ENCODE results near the gene TGM2.

DNA sequence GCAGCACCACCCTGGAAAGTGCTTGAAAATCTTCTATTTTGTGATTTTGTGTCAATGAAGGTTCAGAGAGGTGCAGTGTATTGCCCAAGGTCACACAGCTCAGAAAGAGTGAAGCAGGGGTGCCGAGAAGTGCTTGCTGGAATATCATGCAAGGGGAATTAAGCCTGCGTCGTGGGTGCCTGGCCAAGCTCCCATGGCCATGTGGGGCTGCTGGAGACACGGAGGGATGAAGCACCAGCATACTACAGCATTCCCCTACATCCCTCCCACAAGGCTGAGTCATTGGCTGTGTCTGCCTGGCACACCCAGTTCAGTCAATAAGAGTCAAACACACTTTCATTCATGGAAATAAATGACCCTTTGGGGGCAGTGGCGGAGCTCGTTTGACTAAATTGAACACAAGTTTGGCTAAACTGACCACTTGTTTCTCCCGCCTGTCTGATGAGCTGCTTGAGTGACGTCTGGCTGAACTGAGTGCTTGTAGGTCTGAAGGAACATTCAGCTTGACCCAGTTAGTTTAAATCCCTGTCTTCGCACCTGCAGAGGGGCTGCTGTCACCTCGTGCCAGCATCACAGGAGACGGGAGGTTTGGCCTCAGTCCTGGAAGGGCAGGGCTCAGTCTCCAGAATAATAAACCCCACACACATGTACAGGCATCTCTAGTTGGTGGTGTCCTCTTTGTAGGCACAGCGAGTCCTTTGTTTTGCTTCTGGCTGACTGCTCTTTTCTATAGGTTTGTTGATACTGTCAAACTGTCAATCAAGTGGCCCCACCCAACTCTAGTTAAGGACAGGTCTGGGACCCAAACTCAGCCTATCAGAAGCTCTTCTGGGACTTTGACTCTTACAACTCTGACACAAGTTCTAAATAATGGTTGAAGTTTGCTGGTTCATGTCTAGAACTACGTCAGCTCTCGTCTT, 8.4 kb upstream of the TGM2 start:
- TF ChIP-seq CTCF (IDR thresholded peaks at IDR 0.05 in 8 of 11, conservative IDR thresholded peaks at IDR 0.05 in 3 of 11) (no peak), POLR2AphosphoS5 (IDR thresholded peaks at IDR 0.05) (peak in 2 of 3 donors; percentile 42 to 48)

Measured in spleen (tissue), 7 donors.